K562 (cell line): ENCODE data around the gene CUX1. TPM values are rescaled to one million over a fixed set of nuclear protein-coding genes. Genes with fewer than 3 reads are reported as not detected.

ENCODE experiments used
- ATAC-seq: fragments of 200-7000 bp; cut with Tn5 transposase; 3 replicates; pipeline ENCODE4 v1.9.1; 2020; ENCODE audit warnings: moderate library complexity
- BruUV-seq: library from RNA; stranded (reverse); fragments of 400-500 nt; replicated peaks from 2 replicates; lab custom pipeline; 2021; lab: Mats Ljungman, UMichigan
- CTCF ChIA-PET: fragments of 300-600 bp; formaldehyde crosslinking; extraction: SDS; loops from one replicate; lab custom pipeline; 2021; ENCODE audit warnings: low intra/inter-chr PET ratio; lab: Yijun Ruan, JAX
- POLR2A ChIA-PET: fragments of 300-600, 350-650 bp; sonication (Branson Sonifier 250); formaldehyde crosslinking; extraction: SDS; loops from one replicate; lab custom pipeline; 2021; ENCODE audit warnings: antibody characterized with exemption, inconsistent platforms; lab: Yijun Ruan, JAX
- DNase-seq, 4 experiments: peaks; one replicate each; pipeline versions ENCODE4 v3.0.0 to v3.0.0-alpha.2; 2011 to 2018; ENCODE audit warnings: low spot score in 3 of 4, mixed read lengths in 3 of 4; ENCODE audit errors: extremely low read depth in 1 of 4
- FAIRE-seq: peaks from 2 replicates; lab custom pipeline; 2011; peaks lifted over from hg19 to GRCh38; lab: Jason Lieb, UNC
- H2AFZ ChIP-seq: 2 replicates; pipeline ENCODE4 v1.6.0; 2011; ENCODE audit warnings: low read depth, low read length, control low read depth, inconsistent platforms
- H3K27ac ChIP-seq: fragments of 200-600 bp; 3 replicates; pipeline ENCODE4 v1.8.0; 2011; ENCODE audit warnings: low read depth, mild to moderate bottlenecking, control low read depth, inconsistent platforms, low read length, moderate library complexity, mixed read lengths; ENCODE audit errors: extremely low read depth
- H3K27me3 ChIP-seq, 2 experiments: fragments of 300-600 bp in 1 of 2; 2 replicates in 1 of 2; 3 replicates in 1 of 2; pipeline versions ENCODE4 v1.6.0 to v1.8.0; 2011; ENCODE audit warnings: inconsistent platforms in 2 of 2, low read length in 2 of 2, mild to moderate bottlenecking in 1 of 2, mixed read lengths in 1 of 2, moderate library complexity in 1 of 2; ENCODE audit not compliant: control insufficient read depth in 2 of 2, insufficient read depth in 2 of 2
- H3K36me3 ChIP-seq: fragments of 300-600 bp; 3 replicates; pipeline ENCODE4 v1.8.0; 2011; ENCODE audit warnings: mild to moderate bottlenecking, low read length, inconsistent platforms; ENCODE audit not compliant: control insufficient read depth, insufficient read depth
- H3K4me1 ChIP-seq, 2 experiments: fragments of 200-600 bp in 1 of 2; replicated peaks in 1 of 2; 2 replicates in 1 of 2; 3 replicates in 1 of 2; pipeline versions ENCODE4 v1.5.1 to v1.8.0; 2011; ENCODE audit warnings: inconsistent platforms in 2 of 2, low read length in 2 of 2, mild to moderate bottlenecking in 1 of 2, mixed read lengths in 1 of 2, moderate library complexity in 1 of 2; ENCODE audit not compliant: control insufficient read depth in 2 of 2, insufficient read depth in 2 of 2
- H3K4me2 ChIP-seq: 2 replicates; pipeline ENCODE4 v1.6.1; 2011; ENCODE audit warnings: low read length, control low read depth, inconsistent platforms, mixed read lengths; ENCODE audit not compliant: insufficient read depth
- H3K4me3 ChIP-seq: fragments of 200-600 bp; sonication (generic), shearing (Covaris generic); 2 replicates; pipeline ENCODE4 v1.5.1; 2016; ENCODE audit warnings: control low read depth, inconsistent platforms
- H3K79me2 ChIP-seq: fragments of 200-600 bp; 3 replicates; pipeline ENCODE4 v1.8.0; 2011; ENCODE audit warnings: low read length, inconsistent platforms; ENCODE audit not compliant: control insufficient read depth, insufficient read depth
- H3K9ac ChIP-seq, 2 experiments: 2 replicates each; pipeline versions ENCODE4 v1.6.0 to v1.6.1; 2011; ENCODE audit warnings: low read depth in 2 of 2, low read length in 2 of 2, control low read depth in 1 of 2, inconsistent platforms in 1 of 2, mild to moderate bottlenecking in 1 of 2, mixed read lengths in 1 of 2; ENCODE audit not compliant: insufficient read depth in 1 of 2
- H3K9me1 ChIP-seq: one replicate; pipeline ENCODE4 v1.6.0; 2011; ENCODE audit warnings: inconsistent platforms, mild to moderate bottlenecking, low read length, moderate library complexity; ENCODE audit not compliant: control insufficient read depth, insufficient read depth
- H3K9me3 ChIP-seq: replicated peaks from 2 replicates; pipeline ENCODE4 v1.5.1; 2011; ENCODE audit warnings: low read depth, low read length, inconsistent platforms; ENCODE audit not compliant: control insufficient read depth, insufficient read depth
- H4K20me1 ChIP-seq: replicated peaks from 2 replicates; pipeline ENCODE4 v1.6.1; 2011; ENCODE audit warnings: low read length, inconsistent platforms, mixed read lengths; ENCODE audit not compliant: control insufficient read depth, insufficient read depth
- ATF7 ChIP-seq: fragments of 450-650 bp; IDR thresholded peaks from 2 replicates; pipeline ENCODE4 v1.7.1; 2014; ENCODE audit warnings: mild to moderate bottlenecking, moderate library complexity
- CBFA2T2 ChIP-seq: fragments of 450-650 bp; conservative IDR thresholded peaks from 2 replicates; pipeline ENCODE4 v1.6.1; 2017; ENCODE audit warnings: mild to moderate bottlenecking
- CBX5 ChIP-seq: IDR thresholded peaks from 2 replicates; pipeline ENCODE4 v1.6.1; 2014; ENCODE audit warnings: low read depth, borderline replicate concordance
- FOXK2 ChIP-seq, 2 experiments: fragments of 450-650 bp; IDR thresholded peaks in 1 of 2; conservative IDR thresholded peaks in 1 of 2; 2 replicates each; pipeline ENCODE4 v1.6.1; 2016; ENCODE audit warnings: low read depth in 2 of 2, mild to moderate bottlenecking in 1 of 2
- POLR2G ChIP-seq: fragments of 200-400 bp; formaldehyde crosslinking; IDR thresholded peaks from 2 replicates; pipeline ENCODE4 v1.6.1; 2017; ENCODE audit warnings: low read depth, mild to moderate bottlenecking, antibody characterized with exemption, low read length, moderate library complexity
- POU5F1 ChIP-seq: fragments of 150-350 bp; IDR thresholded peaks from 2 replicates; pipeline ENCODE4 v1.6.1; 2014; ENCODE audit warnings: borderline replicate concordance, low read length, low read depth, mild to moderate bottlenecking; ENCODE audit not compliant: partially characterized antibody
- RBM22 ChIP-seq: fragments of 200-400 bp; formaldehyde crosslinking; IDR thresholded peaks from 2 replicates; pipeline ENCODE4 v1.6.1; 2018; ENCODE audit warnings: low read length, low read depth; ENCODE audit not compliant: poor library complexity, severe bottlenecking
- TAF15 ChIP-seq: fragments of 200-400 bp; formaldehyde crosslinking; IDR thresholded peaks from 2 replicates; pipeline ENCODE4 v1.6.1; 2017; ENCODE audit warnings: mild to moderate bottlenecking, low read depth, low read length, moderate library complexity
- TCF3 ChIP-seq: sonication (generic); formaldehyde crosslinking; IDR thresholded peaks from 2 replicates; pipeline ENCODE4 v1.4.0; 2020; ENCODE audit warnings: mild to moderate bottlenecking, missing genetic modification reagents
- ZNF436 ChIP-seq: fragments of 250-450, 450-650 bp; sonication (Bioruptor Pico); formaldehyde crosslinking; IDR thresholded peaks from 2 replicates; pipeline ENCODE4 v1.7.0; 2020; ENCODE audit warnings: mild to moderate bottlenecking
- ZNF668 ChIP-seq: fragments of 250-450 bp; sonication (Bioruptor Pico); IDR thresholded peaks from 2 replicates; pipeline ENCODE4 v1.8.0; 2022; ENCODE audit warnings: mild to moderate bottlenecking, inconsistent platforms
- WGBS: fragments of 100-300 bp; shearing (Covaris generic); methylation state at CpG from one replicate; pipeline ENCODE4 v1.1.6; 2016; ENCODE audit warnings: low coverage, mixed read lengths; ENCODE audit not compliant: insufficient coverage; ENCODE audit errors: missing lambda C conversion rate; 5-methylcytosine and 5-hydroxymethylcytosine counted together
- in situ Hi-C: fragments of 300-500 bp; cut with MboI; formaldehyde crosslinking; loops from 4 replicates; pipeline ENCODE4 v1.15.0; 2018; ENCODE audit warnings: inconsistent platforms, mixed read lengths
- intact Hi-C: fragments of 100-400 bp; cut with micrococcal nuclease; formaldehyde crosslinking; loops from 2 replicates; pipeline ENCODE4 v1.14.2; 2022
- polyA plus RNA-seq, 8 experiments: library from polyadenylated mRNA; depleted of rRNA in 4 of 8; stranded (reverse) in 5 of 8; unstranded in 3 of 8; fragments of >200 nt; fragmentation: Nextera tagmentation in 2 of 8; fragmentation: Illumina TruSeq in 1 of 8; extraction: Ambion mirVana in 2 of 8; extraction: Trizol in 1 of 8; gene quantifications; 2 replicates each; pipeline versions ENCODE4 v1.2.1 to v1.2.3, GENCODE V29; 2011 to 2014; ENCODE audit warnings: inconsistent platforms in 1 of 8, missing spikeins in 1 of 8
- total RNA-seq, 7 experiments: library from RNA; depleted of rRNA in 6 of 7; stranded (reverse); fragments of >200 nt in 6 of 7; fragmentation: Illumina TruSeq in 2 of 7; extraction: Trizol in 2 of 7; gene quantifications; 2 replicates each; pipeline versions ENCODE4 v1.2.1 to v1.2.3, GENCODE V29; 2011 to 2021; ENCODE audit warnings: low replicate concordance in 1 of 7
- TF ChIP-seq, protein P1 (sequence below), 2 experiments: fragments of 450-650 bp in 1 of 2; sonication (generic) in 1 of 2; formaldehyde crosslinking in 1 of 2; IDR thresholded peaks in 1 of 2; conservative IDR thresholded peaks in 1 of 2; 2 replicates each; pipeline versions ENCODE4 v1.6.1 to v1.8.1; 2016 to 2023; ENCODE audit warnings: mild to moderate bottlenecking in 2 of 2, moderate library complexity in 2 of 2, inconsistent platforms in 1 of 2, missing genetic modification reagents in 1 of 2
- TF ChIP-seq, protein P2 (sequence below): fragments of 150-350 bp; conservative IDR thresholded peaks from 2 replicates; pipeline ENCODE4 v1.6.1; 2014; ENCODE audit warnings: low read length

CUX1 gene
- total and polyA plus RNA-seq, 9 of the 15 experiments (the other 6 are each of a cell fraction or from before 2014, with no cell fraction given) = 3.6 to 55.3 (median 25.2) TPM

DNA sequence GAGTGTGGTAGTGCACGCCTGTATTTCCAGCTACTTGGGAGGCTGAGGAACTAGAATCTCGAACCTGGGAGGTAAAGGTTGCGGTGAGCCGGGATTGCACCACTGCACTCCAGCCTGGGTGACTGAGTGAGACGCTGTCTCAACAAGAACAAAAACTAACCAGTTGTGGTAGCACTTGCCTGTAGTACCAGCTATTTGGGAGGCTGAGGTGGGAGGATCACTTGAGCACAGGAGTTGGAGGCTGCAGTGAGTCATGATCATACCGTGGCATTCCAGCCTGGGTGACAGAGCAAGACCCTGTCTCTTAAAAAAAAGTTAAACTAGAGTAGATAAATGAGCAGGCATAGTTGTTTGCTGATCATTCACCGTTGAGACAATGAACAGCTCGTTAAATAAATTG, 48.9 kb downstream of the CUX1 start:
- H3K9ac ChIP-seq = no peak overlapping the region
- ChIA-PET CTCF (no interaction called here), POLR2A (interaction anchor here (0.8 kb wide), 1 partner anchor 27 kb away, joined by 3 read pairs; no protein-coding TSS in a partner anchor)
- H2AFZ ChIP-seq = no peak overlapping the region
- intact Hi-C loops = no loop called here
- H3K27me3 ChIP-seq = no peaks in the 10 kb centered on the region
- DNase-seq = no peak
- H3K9me3 ChIP-seq = no peaks in the 10 kb centered on the region
- ATAC-seq = no peak
- H3K9me1 ChIP-seq = peaks cover 4% of the 10 kb centered on the region
- H4K20me1 ChIP-seq = peaks cover 38% of the 10 kb centered on the region
- BruUV-seq = no TSS peak
- TF ChIP-seq, protein P1, sequence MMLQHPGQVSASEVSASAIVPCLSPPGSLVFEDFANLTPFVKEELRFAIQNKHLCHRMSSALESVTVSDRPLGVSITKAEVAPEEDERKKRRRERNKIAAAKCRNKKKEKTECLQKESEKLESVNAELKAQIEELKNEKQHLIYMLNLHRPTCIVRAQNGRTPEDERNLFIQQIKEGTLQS (IDR thresholded peaks at IDR 0.05) = 0 out of 2 replicates have a peak, but pooled peaks have one; percentile 9
- TF ChIP-seq, protein P1 (CRISPR knock-in tag; conservative IDR thresholded peaks at IDR 0.05) = no peak
- TF ChIP-seq CBX5 = no peak
- peaks cover 14% of the 10 kb centered on the region; the same call in 2 of the 3 replicates for H3K36me3 ChIP-seq
- no peak overlapping the region for H3K4me3 ChIP-seq
- 89% methylated on average over 8 of the region's 8 CpGs for WGBS
- no peak overlapping the region for H3K4me2 ChIP-seq
- no peak for FAIRE-seq
- no peak overlapping the region for H3K27ac ChIP-seq
- peaks cover 46 to 51% of the 10 kb centered on the region in 2 experiments for H3K4me1 ChIP-seq
- H3K79me2 ChIP-seq = peaks cover 97% of the 10 kb centered on the region
- in situ Hi-C loops = no loop called here

DNA sequence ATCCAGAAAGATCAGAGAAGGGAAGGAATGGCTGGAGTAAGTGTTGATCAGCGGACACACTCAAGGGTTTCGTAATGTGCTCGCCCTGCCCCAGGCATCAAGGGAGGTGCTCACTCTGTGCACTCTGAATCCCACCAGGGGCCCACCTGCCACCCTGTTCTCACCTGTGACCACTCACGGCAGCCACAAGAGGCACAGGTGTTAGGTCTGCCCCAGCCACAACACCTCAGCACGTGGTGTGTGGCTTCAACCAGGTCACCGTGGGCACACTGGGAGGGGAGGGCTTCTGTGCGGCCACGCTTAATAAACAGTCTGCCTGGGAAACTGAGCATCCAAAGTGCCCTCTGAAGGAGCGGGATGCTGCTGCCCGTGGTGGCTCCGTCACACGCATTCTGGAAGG, 49.8 kb downstream of the CUX1 start:
- no peak overlapping the region for H3K27ac ChIP-seq
- peaks cover 39% of the 10 kb centered on the region for H4K20me1 ChIP-seq
- H3K9ac ChIP-seq = peak overlapping the region in 1 of 2 experiments; percentile 57; a peak in 1 of 4 replicates
- in situ Hi-C loops (no loop called here), intact Hi-C loops (no loop called here)
- ChIA-PET POLR2A (no interaction called here), CTCF (no interaction called here)
- WGBS = 93% methylated on average over 12 of the region's 12 CpGs
- ATAC-seq (no peak), FAIRE-seq (no peak), DNase-seq (no peak)
- H3K9me1 ChIP-seq = peaks cover 4% of the 10 kb centered on the region
- no peak overlapping the region for H3K4me2 ChIP-seq
- no TSS peak for BruUV-seq
- no peak overlapping the region for H3K4me3 ChIP-seq
- no peaks in the 10 kb centered on the region for H3K9me3 ChIP-seq
- H3K27me3 ChIP-seq = no peaks in the 10 kb centered on the region
- H3K36me3 ChIP-seq = peaks cover 14% of the 10 kb centered on the region; the same call in 2 of the 3 replicates
- no peak overlapping the region for H2AFZ ChIP-seq
- peaks cover 97% of the 10 kb centered on the region for H3K79me2 ChIP-seq
- peaks cover 40 to 46% of the 10 kb centered on the region in 2 experiments for H3K4me1 ChIP-seq
- TF ChIP-seq POU5F1 (no peak), RBM22 (peak; percentile 61), ATF7 (no peak), POLR2G (peak; percentile 51), CBFA2T2 (no peak), TCF3 (CRISPR knock-in tag) (no peak), ZNF668 (CRISPR knock-in tag) (no peak), TAF15 (no peak), FOXK2 (conservative IDR thresholded peaks at IDR 0.05 in 1 of 2, IDR thresholded peaks at IDR 0.05 in 1 of 2; ENCODE audit: low read depth in 2 of 2) (no peak), ZNF436 (CRISPR knock-in tag) (no peak)
- TF ChIP-seq, protein P2, sequence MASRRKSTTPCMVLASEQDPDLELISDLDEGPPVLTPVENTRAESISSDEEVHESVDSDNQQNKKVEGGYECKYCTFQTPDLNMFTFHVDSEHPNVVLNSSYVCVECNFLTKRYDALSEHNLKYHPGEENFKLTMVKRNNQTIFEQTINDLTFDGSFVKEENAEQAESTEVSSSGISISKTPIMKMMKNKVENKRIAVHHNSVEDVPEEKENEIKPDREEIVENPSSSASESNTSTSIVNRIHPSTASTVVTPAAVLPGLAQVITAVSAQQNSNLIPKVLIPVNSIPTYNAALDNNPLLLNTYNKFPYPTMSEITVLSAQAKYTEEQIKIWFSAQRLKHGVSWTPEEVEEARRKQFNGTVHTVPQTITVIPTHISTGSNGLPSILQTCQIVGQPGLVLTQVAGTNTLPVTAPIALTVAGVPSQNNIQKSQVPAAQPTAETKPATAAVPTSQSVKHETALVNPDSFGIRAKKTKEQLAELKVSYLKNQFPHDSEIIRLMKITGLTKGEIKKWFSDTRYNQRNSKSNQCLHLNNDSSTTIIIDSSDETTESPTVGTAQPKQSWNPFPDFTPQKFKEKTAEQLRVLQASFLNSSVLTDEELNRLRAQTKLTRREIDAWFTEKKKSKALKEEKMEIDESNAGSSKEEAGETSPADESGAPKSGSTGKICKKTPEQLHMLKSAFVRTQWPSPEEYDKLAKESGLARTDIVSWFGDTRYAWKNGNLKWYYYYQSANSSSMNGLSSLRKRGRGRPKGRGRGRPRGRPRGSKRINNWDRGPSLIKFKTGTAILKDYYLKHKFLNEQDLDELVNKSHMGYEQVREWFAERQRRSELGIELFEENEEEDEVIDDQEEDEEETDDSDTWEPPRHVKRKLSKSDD = no peak
